Measurements from ENCODE around the gene ARHGEF26. TPM values are rescaled to one million over a fixed set of nuclear protein-coding genes. Genes with fewer than 3 reads are reported as not detected.

The ARHGEF26 gene
- total RNA-seq, 1 experiment from 2014 or later = 13.7 TPM

GRCh38 chr3:154081305-154081704 is 39.9 kb upstream of the ARHGEF26 start:
- H2BK20ac ChIP-seq (ENCODE audit: low read depth, low read length, poor library complexity, severe bottlenecking) = no peak overlapping the region
- H2AFZ ChIP-seq (ENCODE audit: low read length) = no peak overlapping the region
- H3K9ac ChIP-seq (ENCODE audit: extremely low read depth, insufficient read length, low read length) = no peak overlapping the region
- Mint-ChIP-seq H3K4me3 (no peak overlapping the region), H3K36me3 (ENCODE audit: insufficient read depth in 1 of 3, low read depth in 3 of 3) (peaks cover 3 to 17% (median 6%) of the 10 kb centered on the region in 3 experiments; a peak in 6 of 7 replicates), H3K4me1 (no peaks in the 10 kb centered on the region), H3K27me3 (ENCODE audit: low read depth) (no peaks in the 10 kb centered on the region; the same call in 1 of the 2 replicates), H3K27ac (no peak overlapping the region), H3K9me3 (peaks cover 11 to 17% of the 10 kb centered on the region in 2 experiments)
- H4K5ac ChIP-seq (ENCODE audit: insufficient read length, low read depth, low read length) = no peak overlapping the region
- no peak for DNase-seq
- no peak overlapping the region for H3K23ac ChIP-seq (ENCODE audit: insufficient read length, low read depth, low read length)
- no peak for TF ChIP-seq CTCF (conservative IDR thresholded peaks at IDR 0.05)
- H4K8ac ChIP-seq (replicated peaks; ENCODE audit: insufficient read length, low read depth, low read length) = no peak overlapping the region
- H3K27ac ChIP-seq (ENCODE audit: insufficient read length, low read depth, low read length) = no peak overlapping the region
- H4K20me1 ChIP-seq (ENCODE audit: control insufficient read depth, insufficient read depth, insufficient read length) = no peaks in the 10 kb centered on the region
- H3K23me2 ChIP-seq (ENCODE audit: insufficient read length, low read depth, low read length, poor library complexity, severe bottlenecking) = no peaks in the 10 kb centered on the region
- no peaks in the 10 kb centered on the region for H3K4me1 ChIP-seq (ENCODE audit: insufficient read depth, low read length)
- H3K18ac ChIP-seq (ENCODE audit: insufficient read length, low read depth, low read length) = no peak overlapping the region
- H3T11ph ChIP-seq (ENCODE audit: low read length) = no peak overlapping the region
- no peak overlapping the region for H2AK5ac ChIP-seq (ENCODE audit: insufficient read length, low read length)
- no CpG with 5 or more reads among the region's 2 CpGs for WGBS (ENCODE audit: extremely low coverage, insufficient read length, low lambda C conversion rate)
- H2BK5ac ChIP-seq (ENCODE audit: insufficient read length, low read length) = no peak overlapping the region
- no peak overlapping the region for H3K56ac ChIP-seq (ENCODE audit: insufficient read length, low read depth, low read length)
- H4K91ac ChIP-seq (ENCODE audit: insufficient read length, low read depth, low read length) = no peak overlapping the region
- no peak overlapping the region for H3K4ac ChIP-seq (ENCODE audit: low read depth, low read length)
- H2BK120ac ChIP-seq (ENCODE audit: low read depth, low read length, poor library complexity, severe bottlenecking) = no peak overlapping the region
- no peak overlapping the region for H2BK12ac ChIP-seq (ENCODE audit: insufficient read length, low read depth, low read length)
- H3K27me3 ChIP-seq (ENCODE audit: insufficient read depth, low read length) = no peaks in the 10 kb centered on the region
- no peak overlapping the region for H2BK15ac ChIP-seq (ENCODE audit: low read depth, low read length)
- H3K4me2 ChIP-seq (ENCODE audit: insufficient read depth, insufficient read length, low read length) = no peak overlapping the region
- no peaks in the 10 kb centered on the region for H3K79me1 ChIP-seq (ENCODE audit: insufficient read depth, low read depth, low read length, poor library complexity, severe bottlenecking)
- no peak overlapping the region for H3K14ac ChIP-seq (ENCODE audit: insufficient read depth, low read length)
- H3K79me2 ChIP-seq (ENCODE audit: insufficient read depth, low read length) = no peaks in the 10 kb centered on the region
- H3K9me3 ChIP-seq (ENCODE audit: control insufficient read depth, low read depth, low read length) = no peaks in the 10 kb centered on the region

All from H9 (cell line).